DMS79 treated with DMSO at 0.1 percent for 48 hours (cell line): ENCODE results near the gene SNX6.
"Not testable (repeated sequence)": the region's sequence is repeated elsewhere in the genome, so short reads cannot be mapped to it uniquely, and the experiment has no call there.

Experiments used
- DNase-seq: peaks from one replicate; lab custom pipeline; 2025; lab: John Stamatoyannopoulos, UW

SNX6 gene

DNA sequence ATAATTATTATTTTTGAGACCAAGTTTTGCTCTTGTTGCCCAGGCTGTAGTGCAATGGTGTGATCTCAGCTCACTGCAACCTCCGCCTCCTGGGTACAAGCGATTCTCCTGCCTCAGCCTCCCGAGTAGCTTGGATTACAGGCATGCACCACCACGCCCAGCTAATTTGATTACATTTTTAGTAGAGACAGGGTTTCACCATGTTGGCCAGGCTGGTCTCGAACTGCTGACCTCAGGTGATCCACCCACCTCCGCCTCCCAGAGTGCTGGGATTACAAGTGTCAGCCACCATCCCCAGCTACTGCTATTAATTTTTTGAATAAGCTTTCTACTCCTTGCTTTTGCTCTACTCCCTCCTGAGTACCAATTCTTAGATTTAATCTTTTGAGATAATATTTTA lies 108.9 kb downstream of the SNX6 start:
- not testable (repeated sequence) for DNase-seq

DNA sequence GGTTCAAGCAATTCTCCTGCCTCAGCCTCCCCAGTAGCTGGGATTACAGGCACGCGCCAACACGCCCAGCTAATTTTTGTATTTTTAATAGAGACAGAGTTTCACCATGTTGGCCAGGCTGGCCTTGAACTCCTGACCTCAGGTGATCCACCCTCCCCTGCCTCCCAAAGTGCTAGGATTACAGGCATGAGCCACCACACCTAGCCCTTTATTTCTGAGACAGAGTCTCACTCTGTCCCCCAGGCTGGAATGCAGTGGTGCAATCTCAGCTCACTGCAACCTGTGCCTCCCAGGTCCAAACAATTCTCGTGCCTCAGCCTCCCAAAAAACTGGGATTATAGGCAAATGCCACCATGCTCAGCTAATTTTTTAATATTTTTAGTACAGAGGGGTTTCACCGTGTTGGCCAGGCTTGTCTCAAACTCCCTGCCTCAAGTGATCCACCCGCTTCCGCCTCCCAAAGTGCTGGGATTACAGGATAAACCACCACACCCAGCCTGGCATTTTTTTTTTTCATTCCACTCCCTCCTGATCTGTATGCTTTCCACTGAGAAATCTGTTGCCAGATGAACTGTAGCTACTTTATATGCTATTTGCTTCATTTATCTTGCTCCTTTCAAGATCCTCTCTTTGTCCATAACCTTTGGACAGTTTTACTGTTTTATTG lies 109.5 kb downstream of the SNX6 start:
- DNase-seq = not testable (repeated sequence)
